A549 (cell line): Measurements from ENCODE around the gene ARX. TPM values are rescaled to one million over a fixed set of nuclear protein-coding genes. Genes with fewer than 3 reads are reported as not detected.
A peak's percentile ranks its signal among the peaks of the same experiment; 100 is the strongest.

Experiments
- ATAC-seq, 2 experiments: fragments of 200-7000 bp in 1 of 2; fragments of >200 bp in 1 of 2; cut with Nextera tagmentation in 1 of 2; cut with Tn5 transposase in 1 of 2; 3 replicates each; pipeline versions ENCODE4 v1.8.0 to v1.9.1; 2018 to 2020; ENCODE audit warnings: mild to moderate bottlenecking in 1 of 2, moderate library complexity in 1 of 2
- CTCF ChIA-PET: fragments of 300-600 bp; sonication (Branson Sonifier 250); formaldehyde crosslinking; extraction: SDS; loops from one replicate; lab custom pipeline; 2021; ENCODE audit warnings: antibody characterized with exemption, inconsistent platforms; lab: Yijun Ruan, JAX
- POLR2A ChIA-PET: fragments of 350-600 bp; formaldehyde crosslinking; extraction: SDS; loops from one replicate; lab custom pipeline; 2021; ENCODE audit warnings: antibody characterized with exemption, inconsistent platforms; lab: Yijun Ruan, JAX
- DNase-seq, 2 experiments: peaks; one replicate each; pipeline versions ENCODE4 v3.0.0 to v3.0.0-alpha.2; 2011 to 2016; ENCODE audit warnings: low read depth in 1 of 2, low spot score in 1 of 2
- FAIRE-seq: peaks from 2 replicates; lab custom pipeline; 2011; peaks lifted over from hg19 to GRCh38; lab: Jason Lieb, UNC
- H3K27ac ChIP-seq, 2 experiments: fragments of >200 bp; sonication (Bioruptor Twin); formaldehyde crosslinking; 3 replicates each; pipeline ENCODE4 v1.5.1; 2016 to 2017
- H3K4me1 ChIP-seq: fragments of >200 bp; sonication (Bioruptor Twin); formaldehyde crosslinking; 3 replicates; pipeline ENCODE4 v1.6.1; 2016
- H3K4me2 ChIP-seq: fragments of >200 bp; sonication (Bioruptor Twin); formaldehyde crosslinking; 3 replicates; pipeline ENCODE4 v1.6.1; 2016
- H3K4me3 ChIP-seq: fragments of >200 bp; sonication (Bioruptor Twin); formaldehyde crosslinking; 3 replicates; pipeline ENCODE4 v1.5.1; 2016
- H3K9me3 ChIP-seq: fragments of >200 bp; sonication (Bioruptor Twin); formaldehyde crosslinking; 3 replicates; pipeline ENCODE4 v1.6.1; 2016
- BHLHE40 ChIP-seq: IDR thresholded peaks from 2 replicates; pipeline ENCODE4 v1.6.1; 2012; ENCODE audit warnings: low read depth, low read length, inconsistent platforms
- CBX8 ChIP-seq: fragments of 200-600 bp; sonication (generic); IDR thresholded peaks from 2 replicates; pipeline ENCODE4 v1.6.1; 2016
- CEBPB ChIP-seq, 2 experiments: fragments of >200 bp in 1 of 2; sonication (Bioruptor Twin) in 1 of 2; formaldehyde crosslinking in 1 of 2; IDR thresholded peaks; 2 replicates each; pipeline ENCODE4 v1.6.1; 2012 to 2016
- CHD2 ChIP-seq: fragments of 150-350 bp; IDR thresholded peaks from 2 replicates; pipeline ENCODE4 v1.6.1; 2014; ENCODE audit warnings: low read length; ENCODE audit not compliant: partially characterized antibody
- CHD4 ChIP-seq: fragments of 200-600 bp; sonication (generic); IDR thresholded peaks from 2 replicates; pipeline ENCODE4 v1.6.1; 2016; ENCODE audit warnings: antibody characterized with exemption, mild to moderate bottlenecking, borderline replicate concordance
- EHF ChIP-seq: fragments of 250-450 bp; sonication (Bioruptor Pico); IDR thresholded peaks from 2 replicates; pipeline ENCODE4 v1.5.0; 2020; ENCODE audit warnings: mild to moderate bottlenecking
- HOXA7 ChIP-seq: fragments of 250-450 bp; sonication (Bioruptor Pico); IDR thresholded peaks from 2 replicates; pipeline ENCODE4 v1.5.0; 2020; ENCODE audit warnings: mild to moderate bottlenecking, moderate library complexity
- JUN ChIP-seq, 2 experiments: fragments of >200 bp; sonication (Bioruptor Twin); formaldehyde crosslinking; IDR thresholded peaks; 2 replicates in 1 of 2; 3 replicates in 1 of 2; pipeline ENCODE4 v1.6.1; 2016 to 2017
- JUNB ChIP-seq: fragments of >200 bp; sonication (Bioruptor Twin); formaldehyde crosslinking; IDR thresholded peaks from 2 replicates; pipeline ENCODE4 v1.6.1; 2016
- NR3C1 ChIP-seq: fragments of >200 bp; sonication (Bioruptor Twin); formaldehyde crosslinking; IDR thresholded peaks from 3 replicates; pipeline ENCODE4 v1.6.1; 2017
- POLR2A ChIP-seq: IDR thresholded peaks from 2 replicates; pipeline ENCODE4 v1.6.1; 2012; ENCODE audit warnings: mild to moderate bottlenecking, low read length
- RAD21 ChIP-seq, 2 experiments: fragments of >200 bp in 1 of 2; sonication (Bioruptor Twin) in 1 of 2; formaldehyde crosslinking in 1 of 2; IDR thresholded peaks in 1 of 2; conservative IDR thresholded peaks in 1 of 2; 2 replicates in 1 of 2; 3 replicates in 1 of 2; pipeline ENCODE4 v1.6.1; 2012 to 2018; ENCODE audit warnings: inconsistent platforms in 1 of 2
- RNF2 ChIP-seq: fragments of 200-600 bp; sonication (generic); IDR thresholded peaks from 2 replicates; pipeline ENCODE4 v1.6.1; 2016; ENCODE audit warnings: low read depth, mild to moderate bottlenecking, antibody characterized with exemption, moderate library complexity, borderline replicate concordance
- SREBF2 ChIP-seq: fragments of 450-650 bp; IDR thresholded peaks from 2 replicates; pipeline ENCODE4 v1.6.1; 2014; ENCODE audit warnings: mild to moderate bottlenecking, moderate library complexity
- TFCP2L1 ChIP-seq: fragments of 250-450 bp; sonication (Bioruptor Pico); IDR thresholded peaks from 2 replicates; pipeline ENCODE4 v1.5.0; 2021; ENCODE audit warnings: mild to moderate bottlenecking
- WGBS: methylation state at CpG from one replicate; pipeline ENCODE4 v1.1.6; 2017; ENCODE audit errors: missing lambda C conversion rate; 5-methylcytosine and 5-hydroxymethylcytosine counted together
- polyA plus RNA-seq, 4 experiments: library from polyadenylated mRNA; depleted of rRNA in 3 of 4; stranded (reverse); fragments of >200 nt; fragmentation: RNase III in 1 of 4; extraction: RNeasy Plus Mini Kit Qiagen cat#74134 plus additional on column Dnase treatment in 1 of 4; gene quantifications; 2 replicates in 3 of 4; 3 replicates in 1 of 4; pipeline ENCODE4 v1.2.3, GENCODE V29; 2011 to 2017
- TF ChIP-seq, protein P1 (sequence below): IDR thresholded peaks from 2 replicates; pipeline ENCODE4 v1.6.1; 2012
- TF ChIP-seq, protein P2 (sequence below): IDR thresholded peaks from 2 replicates; pipeline ENCODE4 v1.6.1; 2012; ENCODE audit warnings: low read depth, borderline replicate concordance
- TF ChIP-seq, protein P3 (sequence below): IDR thresholded peaks from 2 replicates; pipeline ENCODE4 v1.6.1; 2012

Gene ARX
- polyA plus RNA-seq, 2 of the 4 experiments (the other 2 are of a cell fraction), result 0.40 to 1.00 TPM

DNA sequence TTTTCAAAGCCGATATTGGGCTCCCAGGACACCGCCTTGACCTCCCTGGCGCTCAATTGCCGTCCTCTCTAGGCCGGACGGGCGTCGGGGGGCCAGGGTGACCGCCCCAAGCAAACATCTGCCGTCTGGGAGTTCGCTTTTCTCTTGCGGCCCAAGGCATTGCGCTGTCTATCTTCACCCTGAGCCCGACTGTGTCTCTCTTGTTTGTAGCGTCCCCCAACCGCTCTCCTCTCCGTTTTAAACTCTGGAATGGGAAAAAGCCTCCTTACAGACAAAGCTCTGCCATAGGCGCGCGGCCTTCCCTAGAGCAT is 551 bp upstream of the ARX start:
- ATAC-seq (no peak), DNase-seq (no peak), FAIRE-seq (no peak)
- H3K4me3 ChIP-seq, result no peak overlapping the region
- no peak overlapping the region for H3K4me2 ChIP-seq
- POLR2A ChIA-PET, result no interaction called here
- 90% methylated on average over 17 of the region's 20 CpGs for WGBS
- H3K27ac ChIP-seq, result no peak overlapping the region
- H3K9me3 ChIP-seq, result no peaks in the 10 kb centered on the region
- CTCF ChIA-PET, result interaction anchor here (1.3 to 2.0 kb wide), 3 partner anchors 10 to 645 kb away, joined by 5 to 8 read pairs (median 5); no protein-coding TSS in a partner anchor
- TF ChIP-seq RAD21 (conservative IDR thresholded peaks at IDR 0.05 in 1 of 2, IDR thresholded peaks at IDR 0.05 in 1 of 2), result no peak
- TF ChIP-seq, all 56 proteins: peak for 0
- H3K4me1 ChIP-seq, result peaks cover 15% of the 10 kb centered on the region

DNA sequence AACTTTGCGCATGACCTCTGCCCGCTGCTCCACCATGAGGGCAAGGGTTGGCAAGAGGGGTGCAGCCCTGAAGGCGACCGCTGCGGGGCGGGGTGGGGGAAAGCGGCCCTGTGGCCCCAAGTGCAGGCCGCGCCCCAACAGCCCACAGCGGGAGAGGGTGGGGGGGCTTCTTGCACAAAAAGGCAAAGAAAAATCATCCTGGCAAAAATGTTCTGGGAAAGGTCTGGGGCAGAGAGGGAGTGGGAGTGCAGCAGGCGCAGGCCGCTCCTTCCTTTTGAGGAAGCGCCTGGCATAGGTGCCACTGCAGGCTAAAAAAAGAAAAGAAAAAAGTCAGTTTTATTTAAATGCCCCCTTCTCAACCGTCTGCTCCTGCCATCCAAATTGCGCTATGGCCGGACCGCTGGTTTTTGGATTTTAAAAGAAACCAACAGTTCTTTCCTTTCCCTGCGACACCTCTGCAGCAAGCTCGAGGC is 1.4 kb downstream of the ARX start:
- ATAC-seq (no peak), FAIRE-seq (no peak), DNase-seq (no peak)
- ChIA-PET CTCF (interaction anchor here (0.6 to 1.0 kb wide), 2 partner anchors 176 to 262 kb away, joined by 3 read pairs; no protein-coding TSS in a partner anchor), POLR2A (no interaction called here)
- Histone ChIP-seq H3K4me3 (no peak overlapping the region; the same call in 2 of the 3 replicates), H3K4me1 (peaks cover 7% of the 10 kb centered on the region; the same call in 1 of the 3 replicates), H3K9me3 (no peaks in the 10 kb centered on the region), H3K4me2 (peak overlapping the region; percentile 83), H3K27ac (no peak overlapping the region)
- 95% methylated on average over 18 of the region's 19 CpGs for WGBS
- TF ChIP-seq EHF (CRISPR knock-in tag) (no peak), NR3C1 (no peak), CEBPB (IDR thresholded peaks at IDR 0.05) (no peak), CHD2 (no peak), TFCP2L1 (CRISPR knock-in tag) (no peak)
- TF ChIP-seq, protein P1, sequence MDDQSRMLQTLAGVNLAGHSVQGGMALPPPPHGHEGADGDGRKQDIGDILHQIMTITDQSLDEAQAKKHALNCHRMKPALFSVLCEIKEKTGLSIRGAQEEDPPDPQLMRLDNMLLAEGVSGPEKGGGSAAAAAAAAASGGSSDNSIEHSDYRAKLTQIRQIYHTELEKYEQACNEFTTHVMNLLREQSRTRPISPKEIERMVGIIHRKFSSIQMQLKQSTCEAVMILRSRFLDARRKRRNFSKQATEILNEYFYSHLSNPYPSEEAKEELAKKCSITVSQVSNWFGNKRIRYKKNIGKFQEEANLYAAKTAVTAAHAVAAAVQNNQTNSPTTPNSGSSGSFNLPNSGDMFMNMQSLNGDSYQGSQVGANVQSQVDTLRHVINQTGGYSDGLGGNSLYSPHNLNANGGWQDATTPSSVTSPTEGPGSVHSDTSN, result no peak

DNA sequence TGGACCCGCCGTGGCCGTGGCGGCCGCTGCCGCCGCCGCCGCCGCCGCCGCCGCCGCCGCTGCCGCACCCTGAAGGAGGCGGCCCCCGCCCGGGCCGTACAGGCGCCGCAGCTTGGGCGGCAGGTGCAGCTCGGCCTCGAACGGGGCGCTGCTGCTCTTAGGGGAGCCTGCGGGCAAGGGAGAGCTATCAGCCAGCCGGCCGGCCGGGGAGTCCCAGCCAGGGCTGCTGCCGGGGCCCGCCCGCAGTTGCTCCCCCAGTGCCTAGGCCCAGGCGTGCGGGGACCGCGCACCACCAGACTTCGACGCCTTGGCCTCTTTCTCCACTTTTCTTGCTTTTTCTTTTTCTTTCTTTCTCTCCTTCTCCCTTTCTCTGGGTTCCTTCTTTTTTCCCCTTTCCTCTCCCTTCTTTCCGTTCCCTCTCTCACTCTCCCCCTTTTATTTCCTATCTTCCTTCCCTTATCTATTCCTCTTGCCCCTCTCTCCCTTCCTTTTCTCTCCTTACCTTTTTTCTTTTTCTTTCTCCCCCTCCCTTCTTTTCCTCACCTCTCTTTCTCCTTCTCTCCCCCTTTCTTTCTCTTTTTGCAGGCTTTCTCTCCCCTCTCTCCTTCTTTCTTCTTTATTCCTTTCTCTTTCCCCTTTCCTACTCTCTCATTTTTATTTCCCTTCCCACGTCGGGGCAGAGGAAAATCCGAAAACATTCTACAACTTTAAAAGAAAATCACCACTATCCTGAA is 2.0 kb downstream of the ARX start:
- no peak for TF ChIP-seq CHD4
- TF ChIP-seq, protein P2, sequence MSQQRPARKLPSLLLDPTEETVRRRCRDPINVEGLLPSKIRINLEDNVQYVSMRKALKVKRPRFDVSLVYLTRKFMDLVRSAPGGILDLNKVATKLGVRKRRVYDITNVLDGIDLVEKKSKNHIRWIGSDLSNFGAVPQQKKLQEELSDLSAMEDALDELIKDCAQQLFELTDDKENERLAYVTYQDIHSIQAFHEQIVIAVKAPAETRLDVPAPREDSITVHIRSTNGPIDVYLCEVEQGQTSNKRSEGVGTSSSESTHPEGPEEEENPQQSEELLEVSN, result peak; percentile 48; the same call in 1 of the 2 replicates
- TF ChIP-seq CBX8, result no peak
- TF ChIP-seq, protein P3, sequence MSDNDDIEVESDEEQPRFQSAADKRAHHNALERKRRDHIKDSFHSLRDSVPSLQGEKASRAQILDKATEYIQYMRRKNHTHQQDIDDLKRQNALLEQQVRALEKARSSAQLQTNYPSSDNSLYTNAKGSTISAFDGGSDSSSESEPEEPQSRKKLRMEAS, result peak; percentile 47; the same call in 1 of the 2 replicates
- Histone ChIP-seq H3K4me3 (peak overlapping the region; percentile 74), H3K9me3 (no peaks in the 10 kb centered on the region), H3K27ac (peak overlapping the region; percentile 74 to 80), H3K4me1 (peaks cover 7% of the 10 kb centered on the region; the same call in 1 of the 3 replicates), H3K4me2 (peak overlapping the region; percentile 83)
- no peak for DNase-seq
- ATAC-seq, result peak; percentile 45 to 60
- ChIA-PET POLR2A (no interaction called here), CTCF (interaction anchor here (1.1 kb wide), 2 partner anchors 15 to 174 kb away, joined by 3 to 4 read pairs; no protein-coding TSS in a partner anchor)
- FAIRE-seq, result no peak
- 60% methylated on average over 14 of the region's 44 CpGs for WGBS

DNA sequence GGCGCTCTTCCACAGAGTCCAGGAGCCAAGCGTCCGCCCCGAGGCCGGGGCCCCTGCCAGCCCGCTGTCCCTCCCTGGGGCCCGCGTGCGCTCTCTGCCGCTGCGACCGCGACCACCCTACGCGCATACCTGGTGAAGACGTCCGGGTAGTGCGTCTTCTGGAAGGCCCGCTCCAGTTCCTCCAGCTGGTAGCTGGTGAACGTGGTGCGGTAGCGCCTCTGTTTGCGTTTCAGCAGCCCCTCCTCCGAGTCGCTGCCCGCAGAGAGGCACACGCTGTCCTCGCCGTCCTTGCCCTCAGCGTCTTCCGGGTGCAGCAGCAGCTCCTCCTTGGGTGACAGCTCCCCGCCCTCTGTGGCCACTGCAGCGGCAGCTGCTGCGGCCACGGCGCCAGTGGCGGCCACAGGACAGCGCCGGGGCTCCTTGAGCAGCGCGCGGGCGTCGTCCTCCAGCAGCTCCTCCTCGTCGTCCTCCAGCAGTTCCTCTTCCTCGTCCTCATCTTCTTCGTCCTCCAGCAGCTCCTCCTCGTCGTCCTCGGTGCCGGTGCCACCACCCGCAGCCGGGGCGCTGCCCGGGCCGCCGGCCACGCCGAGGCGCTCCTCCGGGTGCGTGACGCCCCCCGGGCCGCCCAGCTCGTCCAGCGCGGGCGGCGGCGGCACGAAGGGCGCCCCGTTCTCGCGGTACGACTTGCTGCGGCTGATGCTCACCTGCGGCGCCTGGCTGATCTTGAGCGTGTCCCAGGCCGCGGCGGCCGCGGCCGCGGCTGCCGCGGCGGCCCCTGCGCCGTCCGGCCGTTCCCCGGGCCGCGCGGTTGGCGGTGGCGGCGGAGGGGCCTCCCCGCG is 2.8 kb downstream of the ARX start:
- TF ChIP-seq BHLHE40 (no peak), TFCP2L1 (CRISPR knock-in tag) (no peak), JUNB (no peak), JUN (IDR thresholded peaks at IDR 0.05) (no peak), SREBF2 (no peak), NR3C1 (no peak), RNF2 (no peak), POLR2A (peak; percentile 30; the same call in 1 of the 2 replicates), HOXA7 (no peak)
- TF ChIP-seq, protein P3, result peak; percentile 30; the same call in 1 of the 2 replicates
- TF ChIP-seq, all 56 proteins: peak for 2
- DNase-seq (peak; percentile 35 to 46), ATAC-seq (peak; percentile 76 to 81), FAIRE-seq (no peak)
- H3K4me1 ChIP-seq, result peaks cover 7% of the 10 kb centered on the region; the same call in 1 of the 3 replicates
- peak overlapping the region; percentile 74 to 80 for H3K27ac ChIP-seq
- peak overlapping the region; percentile 83 for H3K4me2 ChIP-seq
- ChIA-PET CTCF (interaction anchor here (1.1 to 1.4 kb wide), 3 partner anchors 9 to 173 kb away, joined by 3 to 4 read pairs (median 3); no protein-coding TSS in a partner anchor), POLR2A (no interaction called here)
- no peaks in the 10 kb centered on the region for H3K9me3 ChIP-seq
- WGBS, result 36% methylated on average over 19 of the region's 105 CpGs
- H3K4me3 ChIP-seq, result peak overlapping the region; percentile 74
